ENCODE measurements around the gene MAP4K2. TPM values are rescaled to one million over a fixed set of nuclear protein-coding genes. Genes with fewer than 3 reads are reported as not detected.

MAP4K2 gene
- total RNA-seq, 4 donors from 2014 or later, result 35.5 to 77.8 (median 37.5) TPM

DNA sequence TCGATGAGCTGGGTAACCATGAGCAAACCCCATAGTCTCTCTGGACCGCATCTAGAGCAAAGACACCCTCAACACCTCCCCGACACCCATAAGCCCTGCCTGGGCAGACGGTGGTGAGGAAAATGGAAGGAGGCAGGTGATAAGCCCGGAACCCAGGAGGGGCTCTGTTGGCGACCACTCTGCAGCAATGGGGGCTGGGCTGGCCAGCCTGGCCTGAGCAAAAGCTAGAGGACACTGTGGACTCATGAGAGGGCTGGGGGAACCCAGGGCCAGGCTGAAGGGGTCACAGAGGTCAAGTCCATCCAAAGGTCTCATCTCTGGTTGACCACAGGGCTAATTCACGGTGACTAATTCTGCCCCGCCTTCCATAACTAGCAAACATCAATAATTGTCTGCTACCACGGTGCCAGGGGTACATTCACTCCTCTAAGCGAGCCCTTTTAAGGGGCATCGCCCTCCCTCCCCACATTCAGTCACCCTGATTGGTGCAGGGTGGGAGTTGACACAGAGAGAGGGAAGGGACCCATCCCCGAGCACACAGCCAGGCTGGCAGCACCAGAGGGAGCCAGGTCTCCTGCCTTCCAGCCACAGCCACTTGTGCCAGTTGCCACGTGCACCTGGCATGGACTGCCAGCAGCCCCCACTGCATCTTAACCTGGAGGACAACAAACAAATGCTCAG, 47.2 kb downstream of the MAP4K2 start:
- WGBS, 2 donors, result 89 to 91% methylated on average over 13 of the region's 13 CpGs
- H3K27me3 ChIP-seq, result no peaks in the 10 kb centered on the region
- H3K27ac ChIP-seq, result peak overlapping the region in 1 of 3 donors; percentile 36
- TF ChIP-seq, protein P1, sequence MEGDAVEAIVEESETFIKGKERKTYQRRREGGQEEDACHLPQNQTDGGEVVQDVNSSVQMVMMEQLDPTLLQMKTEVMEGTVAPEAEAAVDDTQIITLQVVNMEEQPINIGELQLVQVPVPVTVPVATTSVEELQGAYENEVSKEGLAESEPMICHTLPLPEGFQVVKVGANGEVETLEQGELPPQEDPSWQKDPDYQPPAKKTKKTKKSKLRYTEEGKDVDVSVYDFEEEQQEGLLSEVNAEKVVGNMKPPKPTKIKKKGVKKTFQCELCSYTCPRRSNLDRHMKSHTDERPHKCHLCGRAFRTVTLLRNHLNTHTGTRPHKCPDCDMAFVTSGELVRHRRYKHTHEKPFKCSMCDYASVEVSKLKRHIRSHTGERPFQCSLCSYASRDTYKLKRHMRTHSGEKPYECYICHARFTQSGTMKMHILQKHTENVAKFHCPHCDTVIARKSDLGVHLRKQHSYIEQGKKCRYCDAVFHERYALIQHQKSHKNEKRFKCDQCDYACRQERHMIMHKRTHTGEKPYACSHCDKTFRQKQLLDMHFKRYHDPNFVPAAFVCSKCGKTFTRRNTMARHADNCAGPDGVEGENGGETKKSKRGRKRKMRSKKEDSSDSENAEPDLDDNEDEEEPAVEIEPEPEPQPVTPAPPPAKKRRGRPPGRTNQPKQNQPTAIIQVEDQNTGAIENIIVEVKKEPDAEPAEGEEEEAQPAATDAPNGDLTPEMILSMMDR (IDR thresholded peaks at IDR 0.05), result no peak
- no peak for TF ChIP-seq POLR2A (IDR thresholded peaks at IDR 0.05)
- DNase-seq, result no peak
- intact Hi-C loops (cut with DNase I), result no loop called here
- H3K4me3 ChIP-seq (replicated peaks in 1 of 3), result no peak overlapping the region
- peaks cover 29 to 34% of the 10 kb centered on the region in 2 donors for H3K4me1 ChIP-seq
- no peaks in the 10 kb centered on the region for H3K36me3 ChIP-seq
- H3K9me3 ChIP-seq, result no peaks in the 10 kb centered on the region

DNA sequence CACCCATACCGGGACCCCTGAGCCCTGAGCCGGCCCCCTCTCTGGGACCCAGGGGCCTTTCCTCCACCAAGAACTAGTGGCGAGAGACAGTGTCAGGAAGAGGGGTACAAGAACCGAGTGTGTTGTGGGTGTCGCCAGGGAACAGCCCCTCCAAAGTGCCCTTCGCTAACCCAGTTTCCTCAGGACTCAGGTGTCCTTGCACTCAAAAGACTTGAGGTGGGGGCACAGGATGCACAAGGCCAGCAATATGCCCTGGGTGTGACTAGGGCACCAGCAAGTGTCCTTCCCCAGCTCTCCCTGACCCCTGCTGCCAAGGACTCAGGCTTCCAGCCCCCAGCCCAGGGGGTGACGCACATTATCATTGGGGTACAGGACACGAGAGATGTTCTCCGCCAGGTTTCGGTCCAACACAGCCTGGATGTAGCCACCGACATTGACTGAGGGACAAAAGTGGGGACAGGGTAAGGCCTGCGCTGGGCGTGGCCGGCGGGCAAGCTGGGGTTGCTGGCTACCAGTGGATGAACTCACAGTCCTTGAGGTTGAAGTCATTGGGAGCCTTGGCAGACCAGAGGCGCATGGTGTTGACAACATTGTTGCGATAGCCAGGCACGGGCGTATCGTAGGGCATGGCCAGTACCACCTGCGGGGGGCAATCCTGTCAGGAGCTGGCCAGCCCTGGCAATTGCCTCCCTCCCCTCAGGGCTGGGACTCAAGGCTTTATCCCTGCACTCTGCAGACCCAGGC, 47.9 kb downstream of the MAP4K2 start:
- Histone ChIP-seq H3K27ac (no peak overlapping the region), H3K36me3 (no peaks in the 10 kb centered on the region), H3K27me3 (no peaks in the 10 kb centered on the region), H3K4me1 (peaks cover 21 to 26% of the 10 kb centered on the region in 2 donors), H3K9me3 (no peaks in the 10 kb centered on the region), H3K4me3 (replicated peaks in 1 of 3) (no peak overlapping the region)
- 95% methylated on average over 14 to 20 of the region's 21 CpGs for WGBS, 2 donors
- intact Hi-C loops (cut with DNase I), result no loop called here
- no peak for DNase-seq
- TF ChIP-seq, protein P1 (IDR thresholded peaks at IDR 0.05), result no peak
- TF ChIP-seq POLR2A (IDR thresholded peaks at IDR 0.05), result no peak

DNA sequence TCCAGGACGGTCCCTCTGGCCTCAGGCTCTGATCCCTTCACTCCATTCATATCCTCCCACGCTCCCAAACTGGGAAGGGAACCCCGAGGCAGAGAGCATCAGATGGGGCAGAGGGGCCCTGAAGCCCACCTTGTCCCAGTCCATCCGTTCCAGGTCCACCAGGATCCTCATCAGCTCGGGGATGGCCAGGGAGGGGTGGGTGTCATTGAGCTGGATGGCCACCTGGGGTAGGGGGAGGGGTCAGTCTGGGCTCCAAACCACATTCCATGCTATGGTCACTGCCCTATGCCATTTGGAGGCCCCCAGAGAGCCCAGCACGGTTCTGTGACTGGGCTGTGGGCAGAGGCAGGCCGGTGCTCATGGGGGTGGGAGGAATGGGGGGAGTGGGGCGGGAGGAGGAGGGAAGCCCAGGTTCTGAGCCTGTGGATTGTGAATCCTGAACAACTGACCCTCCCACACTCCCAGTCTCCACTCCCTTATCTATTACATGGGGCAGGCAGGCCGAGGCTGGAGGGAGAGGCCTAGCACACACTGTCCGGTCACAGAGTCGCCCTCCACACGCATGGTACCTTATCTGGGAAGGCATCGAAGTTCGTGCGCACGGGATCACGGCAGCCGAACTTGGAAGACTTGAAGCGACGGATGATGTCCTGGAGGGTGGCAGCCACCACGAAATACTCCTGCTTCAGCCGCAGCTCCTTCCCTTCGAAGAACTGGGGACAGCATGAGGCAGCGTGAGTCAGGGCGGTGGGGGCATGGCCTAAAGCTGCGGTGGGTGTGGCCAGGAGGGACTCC, 48.7 kb downstream of the MAP4K2 start:
- Histone ChIP-seq H3K9me3 (no peaks in the 10 kb centered on the region), H3K27me3 (no peaks in the 10 kb centered on the region), H3K27ac (no peak overlapping the region), H3K4me1 (peaks cover 16 to 19% of the 10 kb centered on the region in 2 donors), H3K36me3 (no peaks in the 10 kb centered on the region), H3K4me3 (replicated peaks in 1 of 3) (no peak overlapping the region)
- TF ChIP-seq, protein P1 (IDR thresholded peaks at IDR 0.05), result no peak
- TF ChIP-seq POLR2A (IDR thresholded peaks at IDR 0.05), result no peak
- intact Hi-C loops (cut with DNase I), result no loop called here
- DNase-seq, result no peak
- WGBS, 2 donors, result 86 to 90% methylated on average over 23 to 24 of the region's 26 CpGs

DNA sequence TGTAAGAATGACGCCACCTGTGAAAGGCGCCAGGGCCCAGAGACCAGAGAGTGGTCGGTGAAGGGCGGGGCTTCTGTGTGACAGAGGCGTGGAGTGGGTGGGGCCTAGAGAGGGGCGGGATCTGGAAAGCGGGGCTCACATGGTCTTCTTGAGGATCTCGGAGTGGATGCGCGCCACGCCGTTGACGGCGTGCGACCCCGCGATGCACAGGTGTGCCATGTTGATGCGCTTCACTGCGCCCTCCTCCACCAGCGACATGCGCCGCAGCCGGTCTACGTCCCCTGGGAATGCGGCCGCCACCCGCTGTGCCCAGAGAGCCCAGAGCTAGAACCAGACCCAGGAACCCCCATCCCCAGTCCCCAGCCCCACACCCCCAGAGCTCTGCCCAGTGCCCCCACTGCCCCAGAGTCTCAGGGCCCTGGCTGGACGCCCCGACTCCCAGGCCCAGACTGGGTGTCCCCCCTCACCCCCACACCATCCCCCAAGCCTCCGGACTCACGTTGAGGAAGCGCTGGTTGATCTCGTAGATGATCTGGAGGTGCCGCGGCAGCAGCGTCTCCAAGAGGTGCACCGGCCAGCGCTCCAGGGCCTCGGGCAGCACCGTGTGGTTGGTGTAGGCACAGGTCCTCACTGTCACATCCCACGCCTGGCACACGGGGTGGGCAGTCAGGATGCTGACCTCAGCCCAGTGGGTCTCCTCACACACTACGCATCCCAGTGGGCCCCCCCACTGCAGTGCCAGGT, 49.5 kb downstream of the MAP4K2 start:
- no peak for TF ChIP-seq POLR2A (IDR thresholded peaks at IDR 0.05)
- WGBS, 2 donors, result 94 to 95% methylated on average over 30 to 33 of the region's 43 CpGs
- Histone ChIP-seq H3K27ac (no peak overlapping the region), H3K27me3 (no peaks in the 10 kb centered on the region), H3K9me3 (no peaks in the 10 kb centered on the region), H3K36me3 (no peaks in the 10 kb centered on the region), H3K4me3 (replicated peaks in 1 of 3) (no peak overlapping the region), H3K4me1 (peaks cover 11% of the 10 kb centered on the region in 2 donors)
- intact Hi-C loops (cut with DNase I), result no loop called here
- no peak for DNase-seq

DNA sequence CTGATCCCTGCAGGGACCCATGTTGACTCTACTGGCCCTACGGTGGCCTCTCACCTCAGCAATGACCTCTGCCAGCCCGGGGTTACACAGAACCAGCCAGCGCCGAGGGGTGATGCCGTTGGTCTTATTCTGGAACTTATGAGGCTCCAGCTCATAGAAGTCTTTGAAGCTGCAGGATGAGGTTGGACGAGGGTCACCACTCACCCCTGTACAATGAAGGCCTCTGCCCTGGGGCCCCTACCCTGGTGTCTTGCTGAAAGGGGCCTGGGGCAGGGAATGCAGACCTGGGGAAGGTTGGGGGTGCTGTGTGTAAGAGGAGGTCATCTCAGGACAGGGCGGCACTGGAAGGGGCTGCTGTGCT, 50.0 kb downstream of the MAP4K2 start:
- Histone ChIP-seq H3K9me3 (no peaks in the 10 kb centered on the region), H3K36me3 (no peaks in the 10 kb centered on the region), H3K4me3 (replicated peaks in 1 of 3) (no peak overlapping the region), H3K27me3 (no peaks in the 10 kb centered on the region), H3K27ac (no peak overlapping the region), H3K4me1 (peaks cover 10 to 11% of the 10 kb centered on the region in 2 donors)
- DNase-seq, result no peak
- intact Hi-C loops (cut with DNase I), result no loop called here
- no peak for TF ChIP-seq POLR2A (IDR thresholded peaks at IDR 0.05)
- TF ChIP-seq, protein P1 (IDR thresholded peaks at IDR 0.05), result no peak
- 95 to 99% methylated on average over 4 of the region's 7 CpGs for WGBS, 2 donors
